ENCODE data around the gene SLC24A1.

The SLC24A1 gene

GRCh38 chr15:65619626-65620290 is 2.0 kb upstream of the SLC24A1 start:
- no peak for DNase-seq

- DNase-seq, result no peak
Observed at GRCh38 chr15:65620833-65621232, 905 bp upstream of the SLC24A1 start.

GRCh38 chr15:65623103-65623502 is 1.4 kb downstream of the SLC24A1 start:
- DNase-seq, result no peak

GRCh38 chr15:65626856-65627255 is 5.1 kb downstream of the SLC24A1 start:
- DNase-seq, result no peak

- no peak for DNase-seq
Observed at GRCh38 chr15:65629548-65629947, 7.8 kb downstream of the SLC24A1 start.

- no peak for DNase-seq
Observed at GRCh38 chr15:65630760-65631159, 9.0 kb downstream of the SLC24A1 start.

- DNase-seq, result no peak
Observed at GRCh38 chr15:65631503-65631902, 9.8 kb downstream of the SLC24A1 start.

- DNase-seq, result peak; percentile 43 to 76
Observed at GRCh38 chr15:65632780-65633375, 11.1 kb downstream of the SLC24A1 start.

- DNase-seq, result no peak
Observed at GRCh38 chr15:65633752-65634151, 12.0 kb downstream of the SLC24A1 start.

- DNase-seq, result no peak
Observed at GRCh38 chr15:65634356-65634755, 12.6 kb downstream of the SLC24A1 start.

- DNase-seq, result no peak
Observed at GRCh38 chr15:65638109-65638508, 16.4 kb downstream of the SLC24A1 start.

- peak; percentile 82 for DNase-seq
Observed at GRCh38 chr15:65638681-65639089, 16.9 kb downstream of the SLC24A1 start.

GRCh38 chr15:65639509-65639908 is 17.8 kb downstream of the SLC24A1 start:
- DNase-seq, result no peak

GRCh38 chr15:65641768-65642475 is 20.2 kb downstream of the SLC24A1 start:
- peak; percentile 99 for DNase-seq

GRCh38 chr15:65642594-65642993 is 20.9 kb downstream of the SLC24A1 start:
- no peak for DNase-seq

GRCh38 chr15:65644282-65644681 is 22.5 kb downstream of the SLC24A1 start:
- no peak for DNase-seq

GRCh38 chr15:65645392-65645791 is 23.7 kb downstream of the SLC24A1 start:
- DNase-seq, result no peak

GRCh38 chr15:65646486-65646885 is 24.7 kb downstream of the SLC24A1 start:
- DNase-seq, result no peak

GRCh38 chr15:65650312-65651041 is 28.7 kb downstream of the SLC24A1 start:
- DNase-seq, result no peak

- no peak for DNase-seq
Observed at GRCh38 chr15:65651042-65651322, 29.2 kb downstream of the SLC24A1 start.

GRCh38 chr15:65651831-65652749 is 30.4 kb downstream of the SLC24A1 start:
- DNase-seq, result no peak

- no peak for DNase-seq
Observed at GRCh38 chr15:65653341-65653740, 31.6 kb downstream of the SLC24A1 start.

Measured in NCI-H524 (cell line).